Measurements from ENCODE around the gene MT1M.
"Not testable (repeated sequence)": the region's sequence is repeated elsewhere in the genome, so short reads cannot be mapped to it uniquely, and the experiment has no call there.

MT1M gene

DNA sequence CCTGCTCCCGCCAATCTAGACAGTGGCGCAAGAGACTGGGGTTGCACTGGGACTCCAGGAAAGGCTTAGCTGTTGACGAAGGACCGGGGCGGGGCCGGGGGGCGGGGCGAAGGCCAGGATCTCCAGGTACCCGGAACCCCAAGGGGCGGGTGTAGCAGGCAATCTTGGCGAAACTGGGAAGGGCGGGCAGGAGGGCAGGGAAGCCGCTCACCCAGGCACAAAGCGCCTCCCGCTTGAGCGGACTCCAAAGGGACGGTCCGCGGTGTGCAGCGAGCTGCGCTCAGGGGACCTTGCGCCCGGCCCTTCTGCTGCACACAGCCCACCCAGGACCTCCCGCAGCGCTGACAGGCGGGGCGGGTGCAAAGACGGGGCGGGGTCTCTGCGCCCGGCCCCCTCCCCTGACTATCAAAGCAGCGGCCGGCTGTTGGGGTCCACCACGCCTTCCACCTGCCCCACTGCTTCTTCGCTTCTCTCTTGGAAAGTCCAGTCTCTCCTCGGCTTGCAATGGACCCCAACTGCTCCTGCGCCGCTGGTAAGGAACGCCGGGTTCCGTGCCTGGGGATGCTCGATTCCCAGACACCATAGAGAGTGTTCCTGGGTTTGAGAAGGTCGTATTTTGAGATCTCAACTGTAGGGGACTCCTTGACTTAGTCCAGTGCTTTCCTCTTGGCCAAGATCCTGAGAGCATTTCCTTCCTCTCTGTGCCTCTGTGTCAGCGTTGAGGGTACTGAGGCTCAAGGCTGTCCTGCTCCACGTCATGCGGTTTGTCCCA, 25.3 kb downstream of the MT1M start, which contains the start of gene MT1F:
Gene MT1F, plus strand, starts transcription at position 405 of the 772 bp plus-strand sequence. Its CDS starts 100 bp downstream, at position 505.
- H3K4me3 ChIP-seq (ENCODE audit: control insufficient read depth, low read depth, low read length), result peak within 1 kb of the TSS; percentile 34
- TF ChIP-seq, protein P1, sequence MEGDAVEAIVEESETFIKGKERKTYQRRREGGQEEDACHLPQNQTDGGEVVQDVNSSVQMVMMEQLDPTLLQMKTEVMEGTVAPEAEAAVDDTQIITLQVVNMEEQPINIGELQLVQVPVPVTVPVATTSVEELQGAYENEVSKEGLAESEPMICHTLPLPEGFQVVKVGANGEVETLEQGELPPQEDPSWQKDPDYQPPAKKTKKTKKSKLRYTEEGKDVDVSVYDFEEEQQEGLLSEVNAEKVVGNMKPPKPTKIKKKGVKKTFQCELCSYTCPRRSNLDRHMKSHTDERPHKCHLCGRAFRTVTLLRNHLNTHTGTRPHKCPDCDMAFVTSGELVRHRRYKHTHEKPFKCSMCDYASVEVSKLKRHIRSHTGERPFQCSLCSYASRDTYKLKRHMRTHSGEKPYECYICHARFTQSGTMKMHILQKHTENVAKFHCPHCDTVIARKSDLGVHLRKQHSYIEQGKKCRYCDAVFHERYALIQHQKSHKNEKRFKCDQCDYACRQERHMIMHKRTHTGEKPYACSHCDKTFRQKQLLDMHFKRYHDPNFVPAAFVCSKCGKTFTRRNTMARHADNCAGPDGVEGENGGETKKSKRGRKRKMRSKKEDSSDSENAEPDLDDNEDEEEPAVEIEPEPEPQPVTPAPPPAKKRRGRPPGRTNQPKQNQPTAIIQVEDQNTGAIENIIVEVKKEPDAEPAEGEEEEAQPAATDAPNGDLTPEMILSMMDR (IDR thresholded peaks at IDR 0.05; ENCODE audit: control insufficient read depth, insufficient read depth, low read depth, low read length, missing control alignments), result no peak
- no peak for DNase-seq (ENCODE audit: low read depth)

DNA sequence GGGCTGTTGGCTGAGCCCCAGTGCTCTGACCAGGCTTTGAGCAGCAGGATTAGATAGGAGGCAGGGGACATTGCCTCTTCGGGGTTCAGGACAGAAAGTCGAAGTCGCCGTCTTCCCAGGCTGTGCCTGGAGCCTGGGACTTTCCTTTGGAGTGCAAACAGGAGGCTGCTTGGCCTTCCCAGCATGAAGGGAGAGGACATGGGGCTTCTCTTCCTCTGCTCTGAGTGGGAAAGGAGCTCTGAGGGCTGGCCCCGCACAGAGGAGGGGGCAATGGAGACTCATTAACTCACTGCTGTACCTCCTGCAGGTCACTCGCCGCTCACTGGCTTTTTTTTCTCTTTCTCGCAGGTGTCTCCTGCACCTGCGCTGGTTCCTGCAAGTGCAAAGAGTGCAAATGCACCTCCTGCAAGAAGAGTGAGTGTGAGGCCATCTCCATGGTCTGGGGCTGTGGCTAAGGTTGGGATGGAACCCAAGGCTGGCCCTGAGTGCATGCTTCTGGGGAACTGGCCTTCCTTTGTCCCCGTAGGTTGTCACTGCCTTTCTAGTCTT, 25.9 kb downstream of the MT1M start:
- no peak for DNase-seq (ENCODE audit: low read depth)
- TF ChIP-seq, protein P1 (IDR thresholded peaks at IDR 0.05; ENCODE audit: control insufficient read depth, insufficient read depth, low read depth, low read length, missing control alignments), result no peak
- no peak overlapping the region for H3K4me3 ChIP-seq (ENCODE audit: control insufficient read depth, low read depth, low read length)

DNA sequence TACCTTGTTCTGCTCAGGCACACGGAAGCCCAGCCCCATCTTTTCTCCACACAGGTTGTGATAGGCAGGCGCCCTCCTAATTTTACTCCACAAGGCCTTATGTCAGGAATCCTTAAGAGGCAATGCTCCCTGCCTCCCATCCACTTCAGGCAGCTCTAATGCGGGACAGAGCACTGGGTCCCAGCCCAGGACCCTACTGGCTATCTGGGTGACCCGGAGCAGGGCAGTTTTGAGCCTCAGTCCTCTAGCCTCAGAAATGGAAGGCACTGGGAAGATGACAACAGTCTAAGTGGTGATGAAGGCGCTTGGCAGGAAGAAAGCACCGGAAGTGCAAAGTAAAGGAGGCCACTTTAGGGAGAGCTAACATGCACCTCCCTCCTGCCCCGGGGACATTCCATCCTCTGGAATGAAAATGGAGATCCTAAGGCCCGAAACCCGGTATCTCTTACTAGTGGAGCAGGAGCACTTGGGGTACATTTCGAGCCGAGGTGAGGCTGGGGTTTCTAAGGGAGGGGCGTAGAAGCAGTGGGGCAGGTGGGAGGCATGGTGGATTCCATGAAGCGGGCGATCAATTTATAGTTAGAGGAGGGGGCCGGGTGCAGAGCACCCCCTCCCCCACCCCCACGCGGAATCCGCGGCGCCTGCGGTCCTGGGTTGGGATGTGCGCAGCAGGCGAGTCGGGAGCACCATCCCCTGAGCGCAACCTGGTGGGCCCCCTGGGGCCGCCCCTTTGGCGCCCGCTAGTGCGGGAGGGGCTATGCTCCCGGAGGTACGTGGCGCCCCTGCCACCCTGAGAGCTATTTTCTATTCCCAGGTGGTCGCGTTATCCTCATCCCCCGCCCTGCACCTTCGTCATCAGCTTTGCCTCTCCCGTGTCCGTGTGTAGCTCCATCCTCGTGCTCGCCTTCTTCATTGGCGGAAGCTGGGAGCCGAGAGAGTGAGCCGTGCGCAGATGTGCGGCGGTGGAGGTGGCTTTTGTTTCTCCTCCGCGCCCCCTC, 30.2 kb downstream of the MT1M start:
- no peak for DNase-seq (ENCODE audit: low read depth)
- H3K4me3 ChIP-seq (ENCODE audit: control insufficient read depth, low read depth, low read length), result peak overlapping the region; percentile 6; the same call in 1 of the 2 replicates

DNA sequence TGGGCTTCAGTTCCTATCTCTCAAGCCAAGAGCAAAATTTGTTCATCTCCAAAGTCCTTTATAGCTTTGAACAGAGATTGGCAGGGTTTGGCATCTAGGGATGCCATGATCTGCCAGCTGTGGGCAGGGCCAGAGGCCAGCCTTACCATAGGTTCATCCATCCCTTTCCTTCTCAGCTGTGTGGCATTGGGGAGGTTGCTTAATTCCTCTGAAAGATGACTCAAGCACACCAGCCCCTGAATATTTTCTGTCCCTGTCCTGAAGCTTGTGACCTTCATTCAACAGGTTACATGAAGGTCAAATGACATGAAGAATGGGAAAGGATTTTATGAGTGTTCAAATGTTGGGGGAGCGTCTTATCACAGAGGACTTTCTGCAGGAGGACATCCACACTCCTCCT, 32.0 kb downstream of the MT1M start:
- no peak for DNase-seq (ENCODE audit: low read depth)
- TF ChIP-seq, protein P1 (IDR thresholded peaks at IDR 0.05; ENCODE audit: control insufficient read depth, insufficient read depth, low read depth, low read length, missing control alignments), result no peak
- no peak overlapping the region for H3K4me3 ChIP-seq (ENCODE audit: control insufficient read depth, low read depth, low read length)

More for the DNA sequence above, 30.2 kb downstream of the MT1M start:
- TF ChIP-seq, protein P1 (IDR thresholded peaks at IDR 0.05; ENCODE audit: control insufficient read depth, insufficient read depth, low read depth, low read length, missing control alignments), result no peak

DNA sequence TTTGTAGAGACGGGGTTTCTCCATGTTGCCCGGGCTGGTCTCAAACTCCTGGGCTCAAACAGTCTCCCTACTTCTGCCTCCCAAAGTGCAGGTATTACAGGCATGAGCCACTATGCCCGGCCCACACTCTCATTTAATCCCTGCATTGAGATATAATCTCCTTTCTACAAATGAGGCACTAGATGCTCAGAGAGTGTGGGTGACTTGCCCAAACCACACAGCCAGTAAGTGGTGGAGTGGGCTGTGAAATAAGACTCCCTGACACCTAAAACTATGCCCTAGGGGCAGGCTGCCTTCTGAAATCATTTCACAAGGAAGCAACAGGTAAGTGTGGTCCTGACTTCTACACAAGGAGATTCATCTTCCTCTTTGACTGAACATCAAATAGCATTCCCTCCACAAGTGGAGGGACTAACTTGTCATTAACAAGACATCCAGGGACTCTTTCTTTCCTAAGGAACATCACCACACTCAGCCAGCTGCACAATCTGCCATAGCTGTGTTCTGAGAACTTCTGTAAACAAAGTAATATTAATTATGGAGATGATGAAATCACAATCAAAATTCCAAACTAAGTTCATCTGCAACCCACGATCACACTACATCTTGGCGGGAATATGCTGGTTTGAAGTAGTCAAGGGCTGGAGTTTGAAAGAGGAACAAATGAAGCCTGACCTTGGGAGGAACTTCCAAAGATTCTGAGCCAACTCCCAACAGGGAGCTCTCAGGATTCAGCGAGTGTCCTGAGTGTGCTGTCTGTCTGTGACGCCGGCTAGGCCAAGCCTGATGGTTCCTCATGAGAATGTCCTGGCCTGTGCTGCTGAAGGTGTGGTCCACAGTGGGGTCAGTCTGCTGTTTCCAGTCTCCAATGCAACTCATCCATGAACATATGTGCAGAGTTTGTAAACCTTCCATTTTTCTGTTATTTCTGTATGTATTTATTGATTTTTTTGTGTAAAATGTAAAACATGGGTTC, 33.1 kb downstream of the MT1M start:
- H3K4me3 ChIP-seq (ENCODE audit: control insufficient read depth, low read depth, low read length); DNase-seq (ENCODE audit: low read depth): not testable (repeated sequence)

All from AG09309 (cell line).